ENCODE results near the gene AMPD2.
"Not testable (repeated sequence)": the region's sequence is repeated elsewhere in the genome, so short reads cannot be mapped to it uniquely, and the experiment has no call there.

The AMPD2 gene

DNA sequence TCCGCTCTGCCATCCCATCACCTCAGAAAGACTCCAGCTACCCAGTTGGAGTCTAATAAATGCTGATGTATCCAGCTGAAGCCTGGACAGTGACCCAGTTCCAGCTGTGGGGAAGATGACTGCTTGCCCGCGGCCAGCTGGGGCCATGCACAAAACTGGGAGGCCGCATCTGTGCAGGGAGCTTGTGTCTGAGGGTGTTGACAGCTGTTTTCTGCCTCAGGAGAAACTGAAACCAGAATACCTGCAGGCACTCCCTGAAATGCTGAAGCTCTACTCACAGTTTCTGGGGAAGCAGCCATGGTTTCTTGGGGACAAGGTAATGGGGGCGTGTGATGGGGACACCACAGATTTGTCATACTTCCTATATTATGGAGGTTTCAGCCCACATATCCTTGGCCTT lies 51.4 kb downstream of the AMPD2 start:
- TF ChIP-seq, protein P1, sequence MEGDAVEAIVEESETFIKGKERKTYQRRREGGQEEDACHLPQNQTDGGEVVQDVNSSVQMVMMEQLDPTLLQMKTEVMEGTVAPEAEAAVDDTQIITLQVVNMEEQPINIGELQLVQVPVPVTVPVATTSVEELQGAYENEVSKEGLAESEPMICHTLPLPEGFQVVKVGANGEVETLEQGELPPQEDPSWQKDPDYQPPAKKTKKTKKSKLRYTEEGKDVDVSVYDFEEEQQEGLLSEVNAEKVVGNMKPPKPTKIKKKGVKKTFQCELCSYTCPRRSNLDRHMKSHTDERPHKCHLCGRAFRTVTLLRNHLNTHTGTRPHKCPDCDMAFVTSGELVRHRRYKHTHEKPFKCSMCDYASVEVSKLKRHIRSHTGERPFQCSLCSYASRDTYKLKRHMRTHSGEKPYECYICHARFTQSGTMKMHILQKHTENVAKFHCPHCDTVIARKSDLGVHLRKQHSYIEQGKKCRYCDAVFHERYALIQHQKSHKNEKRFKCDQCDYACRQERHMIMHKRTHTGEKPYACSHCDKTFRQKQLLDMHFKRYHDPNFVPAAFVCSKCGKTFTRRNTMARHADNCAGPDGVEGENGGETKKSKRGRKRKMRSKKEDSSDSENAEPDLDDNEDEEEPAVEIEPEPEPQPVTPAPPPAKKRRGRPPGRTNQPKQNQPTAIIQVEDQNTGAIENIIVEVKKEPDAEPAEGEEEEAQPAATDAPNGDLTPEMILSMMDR (IDR thresholded peaks at IDR 0.05), result no peak
- TF ChIP-seq ZFX (IDR thresholded peaks at IDR 0.05; ENCODE audit: borderline replicate concordance), result no peak
- H3K27ac ChIP-seq, result no peak overlapping the region

DNA sequence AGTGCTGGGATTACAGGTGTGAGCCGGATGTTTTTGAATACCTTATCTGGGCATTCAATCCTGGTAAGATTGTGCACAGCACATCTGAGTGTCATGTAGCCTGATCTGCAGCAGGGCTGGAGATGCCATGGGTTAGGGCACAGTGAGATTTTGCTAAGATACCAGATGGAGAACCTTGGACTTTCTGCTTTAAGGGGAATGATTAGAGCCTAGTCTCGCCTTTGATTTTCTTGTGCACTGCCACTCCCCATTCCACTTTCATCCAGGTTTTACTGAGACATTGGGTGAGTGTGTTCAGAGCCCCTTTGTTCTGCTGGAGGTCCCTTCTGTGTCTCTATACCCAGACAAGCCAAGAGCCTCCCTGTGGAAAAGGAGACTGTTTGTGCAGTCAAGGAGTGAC lies 54.2 kb downstream of the AMPD2 start:
- not testable (repeated sequence) for H3K27ac ChIP-seq

DNA sequence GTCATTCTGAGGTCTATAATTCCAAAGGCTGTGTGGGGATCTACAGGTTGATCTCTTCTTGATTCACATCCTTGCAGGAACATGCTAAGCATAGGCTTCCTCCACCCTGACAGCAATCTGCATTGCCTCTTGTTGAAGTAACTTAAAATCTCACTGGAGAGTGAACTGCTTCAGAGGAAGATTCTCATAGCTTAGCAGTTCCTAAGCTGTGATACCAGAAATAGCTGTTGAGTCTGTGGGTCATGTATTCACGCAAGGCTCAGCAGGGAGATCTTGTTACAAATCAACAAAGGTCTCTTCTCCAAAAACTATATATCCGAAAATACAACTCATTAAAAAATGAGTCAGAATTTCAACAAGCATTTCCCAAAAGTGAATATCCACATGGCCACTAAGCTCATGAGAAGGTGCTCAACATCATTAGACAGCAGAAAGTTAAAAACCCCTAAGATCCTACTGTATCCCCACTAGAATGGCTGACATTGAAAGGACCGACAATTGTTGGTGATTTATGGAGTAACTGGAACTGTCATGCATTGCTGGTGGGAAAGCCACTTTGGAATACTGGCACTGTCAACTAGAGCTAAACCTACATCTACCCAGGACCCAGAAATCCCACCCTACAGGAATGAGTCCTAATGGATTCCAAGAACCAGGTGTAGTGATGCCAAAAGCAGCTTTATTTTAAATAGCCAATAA lies 57.2 kb downstream of the AMPD2 start:
- H3K27ac ChIP-seq, result not testable (repeated sequence)

DNA sequence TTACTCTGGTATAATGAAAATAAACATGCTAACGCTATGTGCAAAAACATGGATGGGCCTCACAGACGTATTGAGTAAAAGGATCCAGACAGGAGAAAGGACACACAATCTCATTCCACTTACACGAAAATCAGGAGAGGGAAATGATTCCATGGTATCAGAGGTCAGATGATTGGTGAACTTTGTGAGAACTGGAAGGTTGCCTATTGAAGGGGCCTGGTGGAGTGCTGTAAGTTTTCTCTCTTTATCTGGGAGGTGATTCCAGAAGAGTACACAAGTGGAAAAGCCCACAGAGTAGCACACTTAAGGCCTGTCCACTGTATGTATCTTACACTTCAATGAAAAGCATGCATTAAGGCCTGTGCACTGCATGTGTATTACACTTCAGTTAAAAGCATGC lies 57.8 kb downstream of the AMPD2 start:
- no peak for TF ChIP-seq ZFX (IDR thresholded peaks at IDR 0.05; ENCODE audit: borderline replicate concordance)
- TF ChIP-seq, protein P1 (IDR thresholded peaks at IDR 0.05), result no peak
- H3K27ac ChIP-seq, result no peak overlapping the region

DNA sequence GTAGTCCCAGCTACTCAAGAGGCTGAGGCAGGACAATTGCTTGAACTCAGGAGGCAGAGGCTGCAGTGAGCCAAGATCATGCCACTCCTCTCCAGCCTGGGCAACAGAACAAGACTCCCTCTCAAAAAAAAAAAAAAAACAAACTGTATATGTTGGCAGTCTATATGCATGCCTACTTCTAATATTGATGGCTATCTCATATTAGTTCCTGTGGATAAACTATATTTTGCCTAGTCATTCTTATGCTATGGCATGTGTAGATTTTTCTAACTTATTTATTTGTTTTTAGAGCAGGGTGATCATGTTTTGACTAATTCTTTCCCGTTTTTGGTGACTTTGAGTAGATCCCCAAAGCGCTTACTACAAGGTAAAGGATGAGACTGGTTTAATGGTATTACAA lies 59.0 kb downstream of the AMPD2 start:
- not testable (repeated sequence) for H3K27ac ChIP-seq

Data from 22Rv1 (cell line).